Measurements from ENCODE around the gene INPP1.

Gene INPP1

DNA sequence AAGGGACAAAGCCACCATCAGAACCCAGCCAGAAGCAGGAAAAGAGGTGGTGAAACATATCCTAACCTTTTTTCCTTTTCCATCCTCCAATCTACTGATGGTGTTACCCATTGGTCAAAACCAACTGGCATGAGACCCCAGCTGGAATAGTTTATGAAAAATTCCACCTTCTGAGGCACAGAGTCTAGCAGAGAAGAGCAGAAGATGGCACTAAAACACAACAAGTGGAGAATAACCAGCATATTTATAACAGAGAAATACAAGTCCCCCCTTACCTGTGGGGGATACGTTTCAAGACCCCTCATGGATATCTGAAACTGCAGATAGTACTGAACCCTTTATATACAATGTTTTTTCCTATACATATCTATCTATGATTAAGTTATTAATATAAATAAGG lies 4.9 kb upstream of the INPP1 start:
- no peak for TF ChIP-seq FOXP2 (optimal IDR thresholded peaks at IDR 0.05; ENCODE audit: borderline replicate concordance, extremely low read depth, extremely low read length, insufficient read depth)
- no peak for TF ChIP-seq POLR2AphosphoS5 (IDR thresholded peaks at IDR 0.05; ENCODE audit: low read depth, low read length)
- TF ChIP-seq, protein P1, sequence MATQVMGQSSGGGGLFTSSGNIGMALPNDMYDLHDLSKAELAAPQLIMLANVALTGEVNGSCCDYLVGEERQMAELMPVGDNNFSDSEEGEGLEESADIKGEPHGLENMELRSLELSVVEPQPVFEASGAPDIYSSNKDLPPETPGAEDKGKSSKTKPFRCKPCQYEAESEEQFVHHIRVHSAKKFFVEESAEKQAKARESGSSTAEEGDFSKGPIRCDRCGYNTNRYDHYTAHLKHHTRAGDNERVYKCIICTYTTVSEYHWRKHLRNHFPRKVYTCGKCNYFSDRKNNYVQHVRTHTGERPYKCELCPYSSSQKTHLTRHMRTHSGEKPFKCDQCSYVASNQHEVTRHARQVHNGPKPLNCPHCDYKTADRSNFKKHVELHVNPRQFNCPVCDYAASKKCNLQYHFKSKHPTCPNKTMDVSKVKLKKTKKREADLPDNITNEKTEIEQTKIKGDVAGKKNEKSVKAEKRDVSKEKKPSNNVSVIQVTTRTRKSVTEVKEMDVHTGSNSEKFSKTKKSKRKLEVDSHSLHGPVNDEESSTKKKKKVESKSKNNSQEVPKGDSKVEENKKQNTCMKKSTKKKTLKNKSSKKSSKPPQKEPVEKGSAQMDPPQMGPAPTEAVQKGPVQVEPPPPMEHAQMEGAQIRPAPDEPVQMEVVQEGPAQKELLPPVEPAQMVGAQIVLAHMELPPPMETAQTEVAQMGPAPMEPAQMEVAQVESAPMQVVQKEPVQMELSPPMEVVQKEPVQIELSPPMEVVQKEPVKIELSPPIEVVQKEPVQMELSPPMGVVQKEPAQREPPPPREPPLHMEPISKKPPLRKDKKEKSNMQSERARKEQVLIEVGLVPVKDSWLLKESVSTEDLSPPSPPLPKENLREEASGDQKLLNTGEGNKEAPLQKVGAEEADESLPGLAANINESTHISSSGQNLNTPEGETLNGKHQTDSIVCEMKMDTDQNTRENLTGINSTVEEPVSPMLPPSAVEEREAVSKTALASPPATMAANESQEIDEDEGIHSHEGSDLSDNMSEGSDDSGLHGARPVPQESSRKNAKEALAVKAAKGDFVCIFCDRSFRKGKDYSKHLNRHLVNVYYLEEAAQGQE (IDR thresholded peaks at IDR 0.05; ENCODE audit: insufficient read depth in 1 of 2, low read depth in 2 of 2, low read length in 2 of 2) = no peak
- no peak for TF ChIP-seq TAF1 (IDR thresholded peaks at IDR 0.05; ENCODE audit: borderline replicate concordance, insufficient read depth, low read length)
- no peak for TF ChIP-seq SIN3A (IDR thresholded peaks at IDR 0.05; ENCODE audit: borderline replicate concordance, insufficient read depth, low read length)

GRCh38 chr2:190339394-190339793 lies 4.0 kb upstream of the INPP1 start:
- TF ChIP-seq, protein P1 (IDR thresholded peaks at IDR 0.05; ENCODE audit: insufficient read depth in 1 of 2, low read depth in 2 of 2, low read length in 2 of 2) = no peak
- TF ChIP-seq SIN3A (IDR thresholded peaks at IDR 0.05; ENCODE audit: borderline replicate concordance, insufficient read depth, low read length) (no peak), FOXP2 (optimal IDR thresholded peaks at IDR 0.05; ENCODE audit: borderline replicate concordance, extremely low read depth, extremely low read length, insufficient read depth) (no peak), POLR2AphosphoS5 (IDR thresholded peaks at IDR 0.05; ENCODE audit: low read depth, low read length) (no peak), TAF1 (IDR thresholded peaks at IDR 0.05; ENCODE audit: borderline replicate concordance, insufficient read depth, low read length) (no peak)

DNA sequence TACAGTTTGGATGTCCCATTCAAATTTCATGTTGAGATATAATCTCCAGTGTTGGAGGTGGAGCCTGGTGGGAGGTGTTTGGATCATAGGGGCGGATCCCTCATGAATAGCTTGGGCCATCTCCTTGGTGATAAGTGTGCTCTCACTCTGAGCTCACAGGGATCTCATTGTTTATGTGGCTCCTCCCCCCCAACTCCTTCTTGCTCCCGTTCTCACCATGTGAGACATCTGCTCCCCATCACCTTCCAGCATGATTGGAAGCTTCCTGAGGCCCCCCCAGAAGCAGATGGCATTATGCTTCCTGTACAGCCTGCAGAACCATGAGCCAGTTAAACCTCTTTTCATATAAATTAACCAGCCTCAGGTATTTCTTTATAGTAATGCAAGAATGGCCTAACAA lies 3.0 kb upstream of the INPP1 start:
- TF ChIP-seq, protein P1 (IDR thresholded peaks at IDR 0.05; ENCODE audit: insufficient read depth in 1 of 2, low read depth in 2 of 2, low read length in 2 of 2) = no peak
- TF ChIP-seq SIN3A (IDR thresholded peaks at IDR 0.05; ENCODE audit: borderline replicate concordance, insufficient read depth, low read length) (no peak), FOXP2 (optimal IDR thresholded peaks at IDR 0.05; ENCODE audit: borderline replicate concordance, extremely low read depth, extremely low read length, insufficient read depth) (no peak), TAF1 (IDR thresholded peaks at IDR 0.05; ENCODE audit: borderline replicate concordance, insufficient read depth, low read length) (no peak), POLR2AphosphoS5 (IDR thresholded peaks at IDR 0.05; ENCODE audit: low read depth, low read length) (no peak)

DNA sequence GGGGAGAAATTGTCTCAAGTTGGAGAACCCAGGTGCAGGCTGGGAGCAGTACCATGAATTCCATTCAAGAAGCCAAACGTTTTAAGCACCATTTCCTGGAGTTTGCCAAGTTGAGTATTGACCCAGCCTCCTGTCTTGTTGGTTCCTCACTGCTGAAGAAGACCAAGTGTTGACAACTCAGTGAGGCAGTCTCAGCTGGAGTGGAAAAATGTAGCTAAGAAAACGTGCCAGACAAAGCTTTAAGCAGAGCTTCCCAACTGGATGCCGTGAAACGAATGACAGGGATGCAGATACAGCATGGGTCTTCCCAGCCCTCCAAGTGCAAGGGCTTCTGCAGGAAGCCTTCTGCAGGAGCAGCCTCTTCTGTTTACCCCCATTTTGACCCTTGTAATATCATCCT lies 778 bp upstream of the INPP1 start:
- TF ChIP-seq POLR2AphosphoS5 (IDR thresholded peaks at IDR 0.05; ENCODE audit: low read depth, low read length) (no peak), SIN3A (IDR thresholded peaks at IDR 0.05; ENCODE audit: borderline replicate concordance, insufficient read depth, low read length) (no peak), FOXP2 (optimal IDR thresholded peaks at IDR 0.05; ENCODE audit: borderline replicate concordance, extremely low read depth, extremely low read length, insufficient read depth) (no peak), TAF1 (IDR thresholded peaks at IDR 0.05; ENCODE audit: borderline replicate concordance, insufficient read depth, low read length) (no peak)
- TF ChIP-seq, protein P1 (IDR thresholded peaks at IDR 0.05; ENCODE audit: insufficient read depth in 1 of 2, low read depth in 2 of 2, low read length in 2 of 2) = no peak

- TF ChIP-seq FOXP2 (optimal IDR thresholded peaks at IDR 0.05; ENCODE audit: borderline replicate concordance, extremely low read depth, extremely low read length, insufficient read depth) = no peak
- no peak for TF ChIP-seq SIN3A (IDR thresholded peaks at IDR 0.05; ENCODE audit: borderline replicate concordance, insufficient read depth, low read length)
- TF ChIP-seq, protein P1 (IDR thresholded peaks at IDR 0.05; ENCODE audit: insufficient read depth in 1 of 2, low read depth in 2 of 2, low read length in 2 of 2) = no peak
- no peak for TF ChIP-seq TAF1 (IDR thresholded peaks at IDR 0.05; ENCODE audit: borderline replicate concordance, insufficient read depth, low read length)
- no peak for TF ChIP-seq POLR2AphosphoS5 (IDR thresholded peaks at IDR 0.05; ENCODE audit: low read depth, low read length)
These were observed 277 bp upstream of the INPP1 start for GRCh38 chr2:190343089-190343535.
